Skeletal muscle satellite cell (primary cell): Measurements from ENCODE around the gene CPNE1.
"Not testable (repeated sequence)": the region's sequence is repeated elsewhere in the genome, so short reads cannot be mapped to it uniquely, and the experiment has no call there.

Source experiments
- H3K27me3 ChIP-seq: 2 replicates; pipeline ENCODE4 v1.7.0; 2013; ENCODE audit warnings: low read length; ENCODE audit not compliant: control insufficient read depth, insufficient read depth
- H3K36me3 ChIP-seq: 2 replicates; pipeline ENCODE4 v1.7.0; 2013; ENCODE audit warnings: mild to moderate bottlenecking, control low read depth, low read length; ENCODE audit not compliant: insufficient read depth
- H3K4me1 ChIP-seq: 2 replicates; pipeline ENCODE4 v1.7.0; 2013; ENCODE audit warnings: low read length; ENCODE audit not compliant: control insufficient read depth, insufficient read depth
- H3K4me2 ChIP-seq: 2 replicates; pipeline ENCODE4 v1.7.0; 2013; ENCODE audit warnings: mild to moderate bottlenecking, low read length
- H3K4me3 ChIP-seq: 2 replicates; pipeline ENCODE4 v1.7.0; 2013; ENCODE audit warnings: low read length
- H3K9ac ChIP-seq: 2 replicates; pipeline ENCODE4 v1.7.0; 2013; ENCODE audit warnings: mild to moderate bottlenecking, low read depth, low read length, moderate library complexity
- H3K9me3 ChIP-seq: replicated peaks from 2 replicates; pipeline ENCODE4 v1.7.0; 2013; ENCODE audit warnings: mild to moderate bottlenecking, control low read depth, low read length

The CPNE1 gene

DNA sequence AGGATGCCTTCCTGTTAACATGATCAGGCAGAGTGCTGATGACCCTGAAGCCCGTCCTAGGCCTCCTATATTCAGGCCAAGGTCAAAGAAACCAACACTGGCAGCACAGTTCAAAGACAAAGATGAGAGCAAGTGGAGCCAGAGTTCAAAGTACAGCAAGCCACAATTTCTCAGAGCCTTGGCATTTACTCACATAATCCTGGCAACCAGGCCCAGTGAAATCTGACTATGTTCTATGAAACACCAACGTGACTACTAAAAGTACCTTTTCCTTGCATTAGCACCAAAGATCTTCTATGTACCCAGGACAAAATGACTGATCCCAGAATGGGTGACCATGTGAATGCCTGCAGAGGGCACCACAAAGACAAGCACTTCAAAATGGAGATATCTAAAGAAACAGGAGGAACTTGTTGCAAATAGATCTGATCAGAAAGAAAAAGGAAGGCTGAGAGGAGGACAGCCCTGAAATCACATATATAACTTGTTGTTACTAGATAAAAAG is 30.6 kb upstream of the CPNE1 start:
- Histone ChIP-seq H3K4me2 (no peak overlapping the region), H3K4me3 (no peak overlapping the region), H3K36me3 (peaks cover 19% of the 10 kb centered on the region), H3K27me3 (no peaks in the 10 kb centered on the region), H3K9ac (no peak overlapping the region), H3K9me3 (no peaks in the 10 kb centered on the region), H3K4me1 (peaks cover 16% of the 10 kb centered on the region)

DNA sequence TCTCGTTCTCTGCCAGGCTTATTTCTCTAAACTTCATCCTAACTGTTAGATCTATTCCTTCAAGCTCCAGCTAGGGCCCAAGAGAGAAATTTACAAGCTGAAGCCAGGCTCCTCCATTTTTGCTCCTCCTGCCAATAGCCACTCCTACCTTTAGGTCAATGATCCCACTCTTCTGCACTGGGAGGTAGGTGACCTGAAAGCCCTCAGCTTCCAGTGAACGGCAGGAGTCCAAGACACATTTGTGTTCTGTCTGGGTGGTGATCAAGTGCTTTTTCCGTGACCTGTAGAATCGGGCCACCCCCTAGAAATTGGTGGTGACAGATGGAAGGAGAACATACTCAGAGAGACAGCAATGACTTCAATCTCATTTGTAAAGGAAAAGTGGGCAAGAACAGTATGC is 25.6 kb upstream of the CPNE1 start:
- Histone ChIP-seq H3K9me3 (no peaks in the 10 kb centered on the region), H3K36me3 (peaks cover 31% of the 10 kb centered on the region), H3K9ac (no peak overlapping the region), H3K27me3 (no peaks in the 10 kb centered on the region), H3K4me3 (no peak overlapping the region), H3K4me2 (no peak overlapping the region), H3K4me1 (no peaks in the 10 kb centered on the region)

- not testable (repeated sequence) for H3K4me3 ChIP-seq
These were observed 22.2 kb upstream of the CPNE1 start for GRCh38 chr20:35686872-35687271.

GRCh38 chr20:35685368-35685767 is 20.7 kb upstream of the CPNE1 start:
- H3K4me1 ChIP-seq, H3K4me2 ChIP-seq, H3K9ac ChIP-seq, H3K4me3 ChIP-seq, H3K27me3 ChIP-seq, H3K9me3 ChIP-seq: not testable (repeated sequence)
- peaks cover 27% of the 10 kb centered on the region for H3K36me3 ChIP-seq

More at GRCh38 chr20:35686872-35687271, 22.2 kb upstream of the CPNE1 start:
- not testable (repeated sequence) for H3K9me3 ChIP-seq, H3K4me1 ChIP-seq, H3K4me2 ChIP-seq, H3K27me3 ChIP-seq, H3K9ac ChIP-seq
- peaks cover 21% of the 10 kb centered on the region for H3K36me3 ChIP-seq

- Histone ChIP-seq H3K36me3 (peaks cover 13% of the 10 kb centered on the region), H3K4me2 (no peak overlapping the region)
These were observed 17.3 kb upstream of the CPNE1 start for GRCh38 chr20:35681960-35682359.

DNA sequence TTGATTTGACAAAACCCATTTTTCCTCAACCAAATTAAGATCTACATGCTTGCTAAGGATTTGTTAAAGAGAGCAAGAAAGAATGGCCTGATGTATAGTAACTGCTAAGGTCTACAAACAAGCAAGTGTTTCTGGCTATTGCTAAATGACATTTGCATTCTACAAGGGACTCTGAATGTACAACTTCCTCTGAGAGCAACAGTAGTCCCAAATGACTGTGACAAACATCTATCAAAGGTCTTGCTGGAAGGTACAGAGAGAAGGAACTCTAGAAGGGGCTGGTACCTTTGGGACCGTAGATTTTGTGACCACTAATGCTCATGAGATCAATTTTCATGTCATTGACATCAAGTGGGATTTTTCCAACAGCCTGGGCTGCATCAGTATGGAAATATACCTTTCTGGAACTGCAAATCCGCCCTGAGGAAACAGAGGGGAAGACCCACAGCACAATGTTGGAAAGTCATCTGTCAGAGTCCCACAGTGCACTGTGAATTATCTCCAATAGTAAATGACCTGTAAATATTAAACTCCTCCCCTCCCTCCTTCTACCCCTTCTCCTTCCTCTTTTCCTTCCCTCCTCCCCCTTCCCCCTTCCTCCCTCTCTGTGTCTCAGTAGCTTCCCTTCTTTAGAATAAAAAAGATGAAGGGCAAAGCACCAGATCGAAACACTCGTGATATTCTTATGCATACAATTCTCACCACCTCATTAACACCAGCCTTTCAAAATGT is 15.9 kb upstream of the CPNE1 start:
- no peaks in the 10 kb centered on the region for H3K27me3 ChIP-seq
- peaks cover 12% of the 10 kb centered on the region for H3K36me3 ChIP-seq
- no peak overlapping the region for H3K9ac ChIP-seq
- H3K4me1 ChIP-seq: no peaks in the 10 kb centered on the region
- H3K9me3 ChIP-seq: no peaks in the 10 kb centered on the region
- no peak overlapping the region for H3K4me3 ChIP-seq
- H3K4me2 ChIP-seq: no peak overlapping the region

More at GRCh38 chr20:35681960-35682359, 17.3 kb upstream of the CPNE1 start:
- Histone ChIP-seq H3K9me3 (no peaks in the 10 kb centered on the region), H3K27me3 (no peaks in the 10 kb centered on the region), H3K4me1 (no peaks in the 10 kb centered on the region), H3K9ac (no peak overlapping the region), H3K4me3 (no peak overlapping the region)

DNA sequence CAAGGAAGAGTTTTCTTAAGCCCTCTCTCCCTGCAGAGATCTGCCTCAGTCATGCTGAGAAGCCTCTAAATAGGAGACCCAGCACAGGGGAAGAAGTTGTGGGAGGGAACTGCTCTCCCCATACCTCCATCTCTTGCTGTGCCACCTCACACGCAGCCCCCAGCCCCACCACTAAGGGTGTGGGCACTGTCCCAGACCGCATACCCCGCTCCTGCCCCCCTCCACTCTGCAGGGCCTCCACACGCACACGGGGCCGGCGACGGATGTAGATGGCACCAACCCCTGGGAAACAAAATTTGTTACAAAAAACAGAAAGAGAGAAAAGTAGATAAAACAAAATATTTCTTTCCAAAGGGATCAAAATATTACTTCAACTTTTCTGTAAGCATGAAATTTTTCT is 10.2 kb upstream of the CPNE1 start:
- Histone ChIP-seq H3K9ac (no peak overlapping the region), H3K4me2 (no peak overlapping the region), H3K4me3 (no peak overlapping the region), H3K4me1 (no peaks in the 10 kb centered on the region), H3K36me3 (peaks cover 39% of the 10 kb centered on the region), H3K27me3 (no peaks in the 10 kb centered on the region), H3K9me3 (no peaks in the 10 kb centered on the region)

GRCh38 chr20:35673884-35674283 is 9.2 kb upstream of the CPNE1 start:
- Histone ChIP-seq H3K27me3 (no peaks in the 10 kb centered on the region), H3K9me3 (no peaks in the 10 kb centered on the region), H3K9ac (no peak overlapping the region), H3K4me1 (no peaks in the 10 kb centered on the region), H3K36me3 (peaks cover 49% of the 10 kb centered on the region), H3K4me3 (no peak overlapping the region), H3K4me2 (no peak overlapping the region)

DNA sequence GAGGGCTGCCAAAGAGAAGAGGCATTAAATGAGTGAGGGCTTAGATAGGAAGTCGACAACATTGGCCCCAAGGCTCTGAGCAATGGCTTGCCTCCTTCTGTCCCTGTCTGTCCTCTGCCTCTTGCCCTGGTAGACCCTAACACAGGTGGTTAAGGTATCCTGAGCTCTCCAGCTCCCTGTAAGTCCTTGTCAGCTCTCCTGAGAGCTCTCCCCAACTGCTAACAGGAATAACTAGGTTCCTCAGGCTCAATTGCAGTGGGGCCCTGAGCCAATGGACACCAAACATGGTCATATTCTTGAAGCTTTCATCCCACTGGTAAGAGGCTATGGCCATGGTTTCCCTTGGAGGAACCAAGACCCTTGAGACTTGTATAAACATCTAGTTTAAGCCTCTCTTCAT is 5.0 kb upstream of the CPNE1 start:
- Histone ChIP-seq H3K4me2 (no peak overlapping the region), H3K27me3 (no peaks in the 10 kb centered on the region), H3K4me1 (no peaks in the 10 kb centered on the region), H3K4me3 (no peak overlapping the region), H3K36me3 (peaks cover 44% of the 10 kb centered on the region), H3K9ac (no peak overlapping the region), H3K9me3 (no peaks in the 10 kb centered on the region)

DNA sequence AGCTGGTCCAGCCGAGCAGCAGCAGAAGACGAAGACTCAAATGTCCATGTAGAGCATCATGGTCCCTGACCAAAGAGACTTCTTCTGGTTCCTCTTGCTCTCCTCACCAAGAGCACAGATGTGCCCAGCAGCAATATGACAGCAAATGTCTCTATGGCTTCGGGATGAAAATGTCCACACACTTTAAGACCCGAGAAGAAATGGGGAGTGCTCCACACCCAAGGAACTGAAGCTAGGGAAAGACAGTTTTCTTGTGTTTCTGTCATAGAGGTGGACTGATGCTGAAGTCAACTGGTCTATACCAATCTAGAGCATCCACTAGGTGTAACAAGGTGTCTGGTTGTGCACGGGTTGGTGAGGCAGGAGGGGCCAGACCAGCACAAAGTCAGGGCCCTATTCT is 4.5 kb upstream of the CPNE1 start:
- peaks cover 39% of the 10 kb centered on the region for H3K36me3 ChIP-seq
- no peak overlapping the region for H3K4me3 ChIP-seq
- no peak overlapping the region for H3K4me2 ChIP-seq
- no peaks in the 10 kb centered on the region for H3K9me3 ChIP-seq
- H3K27me3 ChIP-seq: no peaks in the 10 kb centered on the region
- H3K9ac ChIP-seq: no peak overlapping the region
- H3K4me1 ChIP-seq: no peaks in the 10 kb centered on the region

GRCh38 chr20:35665949-35666288 is 1.2 kb upstream of the CPNE1 start:
- Histone ChIP-seq H3K36me3 (peaks cover 20% of the 10 kb centered on the region), H3K9ac (no peak overlapping the region), H3K9me3 (no peaks in the 10 kb centered on the region), H3K4me2 (no peak overlapping the region), H3K4me3 (no peak overlapping the region), H3K27me3 (no peaks in the 10 kb centered on the region), H3K4me1 (peaks cover 22% of the 10 kb centered on the region)
